HG03280 (cell line): ENCODE data around the gene TDG.

ENCODE experiments used
- ATAC-seq: cut with Tn5 transposase; IDR thresholded peaks from one replicate; pipeline ENCODE4 v1.9.1; 2021; ENCODE audit warnings: mild to moderate bottlenecking, moderate library complexity; ENCODE audit not compliant: unreplicated experiment

Gene TDG

DNA sequence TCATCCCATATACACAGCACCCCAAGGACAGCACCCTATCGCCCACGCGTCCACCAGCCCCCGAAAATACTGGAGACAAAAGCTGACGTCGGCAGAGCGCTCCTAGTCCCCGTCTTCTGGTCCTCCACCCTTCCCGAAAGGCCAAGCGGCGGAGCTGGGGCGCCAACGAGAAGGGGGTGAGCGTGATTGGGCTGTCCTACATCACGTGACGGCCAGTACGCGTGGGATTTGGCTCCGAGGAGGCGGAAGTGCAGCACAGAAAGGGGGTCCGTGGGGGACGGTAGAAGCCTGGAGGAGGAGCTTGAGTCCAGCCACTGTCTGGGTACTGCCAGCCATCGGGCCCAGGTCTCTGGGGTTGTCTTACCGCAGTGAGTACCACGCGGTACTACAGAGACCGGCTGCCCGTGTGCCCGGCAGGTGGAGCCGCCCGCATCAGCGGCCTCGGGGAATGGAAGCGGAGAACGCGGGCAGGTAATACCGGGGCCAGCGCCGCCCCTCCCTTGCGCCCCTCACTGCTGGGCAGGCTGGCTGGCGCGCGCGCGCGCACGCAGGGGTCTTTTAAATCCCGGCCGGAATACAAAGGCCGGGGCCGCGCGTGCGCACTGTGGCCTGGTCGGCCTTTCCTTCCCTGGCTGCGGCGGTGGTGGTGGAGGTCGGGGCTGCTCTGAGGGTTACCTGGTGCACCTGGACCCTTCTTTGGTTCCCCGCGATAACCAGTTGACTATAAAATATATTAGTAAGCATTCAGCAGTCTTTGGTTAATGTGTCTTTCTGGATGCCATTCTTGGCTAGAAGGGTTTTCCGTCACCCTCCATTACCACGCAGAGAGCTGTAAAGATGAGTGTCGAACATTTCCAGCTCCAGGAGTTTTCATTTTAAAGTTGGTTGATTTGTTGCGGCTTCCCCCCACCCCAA, at the start of gene TDG:
TDG (plus strand) TSS at position 283 of the 915 bp plus-strand sequence; CDS start at position 449, 166 bp downstream.
- ATAC-seq: peak; percentile 94

DNA sequence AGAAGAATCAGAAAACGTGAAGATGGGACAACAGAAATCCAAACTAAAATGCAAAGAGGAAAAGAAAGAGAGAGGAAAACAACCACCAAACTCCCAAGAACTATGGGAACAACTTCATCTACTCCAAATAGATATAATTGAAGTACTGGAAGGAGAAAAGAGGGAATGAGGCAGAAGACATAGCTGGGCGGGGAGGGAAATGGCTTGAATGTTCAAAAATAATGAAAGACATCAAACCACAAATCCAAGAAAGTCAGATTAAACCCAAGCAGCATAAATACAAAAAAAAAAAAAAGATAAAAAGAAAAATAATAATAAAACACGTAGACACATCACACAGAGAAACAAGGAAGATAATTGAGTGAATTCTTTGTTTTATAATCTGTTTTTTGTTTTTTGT, 47.8 kb upstream of the TDG start:
- no peak for ATAC-seq

- ATAC-seq: peak; percentile 26
Measured at GRCh38 chr12:103924761-103925641, 40.7 kb upstream of the TDG start.

DNA sequence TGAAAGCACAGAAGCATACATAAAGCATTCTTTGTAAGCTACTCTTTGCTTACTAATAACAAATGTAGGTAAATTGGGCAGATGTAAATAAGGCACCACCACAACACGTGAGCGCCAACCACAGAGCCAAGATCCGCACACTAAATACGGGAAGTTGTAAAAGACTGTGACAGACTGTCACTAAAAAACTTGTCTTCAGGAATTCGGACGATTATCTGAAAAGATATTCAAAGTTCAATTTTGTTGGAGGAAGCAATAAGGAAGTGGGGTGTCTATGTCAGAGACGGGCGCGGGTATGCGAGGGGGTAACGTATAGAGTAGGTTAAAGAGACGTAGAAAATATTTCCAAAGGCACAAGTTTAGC, 37.0 kb upstream of the TDG start:
- ATAC-seq: peak; percentile 16

DNA sequence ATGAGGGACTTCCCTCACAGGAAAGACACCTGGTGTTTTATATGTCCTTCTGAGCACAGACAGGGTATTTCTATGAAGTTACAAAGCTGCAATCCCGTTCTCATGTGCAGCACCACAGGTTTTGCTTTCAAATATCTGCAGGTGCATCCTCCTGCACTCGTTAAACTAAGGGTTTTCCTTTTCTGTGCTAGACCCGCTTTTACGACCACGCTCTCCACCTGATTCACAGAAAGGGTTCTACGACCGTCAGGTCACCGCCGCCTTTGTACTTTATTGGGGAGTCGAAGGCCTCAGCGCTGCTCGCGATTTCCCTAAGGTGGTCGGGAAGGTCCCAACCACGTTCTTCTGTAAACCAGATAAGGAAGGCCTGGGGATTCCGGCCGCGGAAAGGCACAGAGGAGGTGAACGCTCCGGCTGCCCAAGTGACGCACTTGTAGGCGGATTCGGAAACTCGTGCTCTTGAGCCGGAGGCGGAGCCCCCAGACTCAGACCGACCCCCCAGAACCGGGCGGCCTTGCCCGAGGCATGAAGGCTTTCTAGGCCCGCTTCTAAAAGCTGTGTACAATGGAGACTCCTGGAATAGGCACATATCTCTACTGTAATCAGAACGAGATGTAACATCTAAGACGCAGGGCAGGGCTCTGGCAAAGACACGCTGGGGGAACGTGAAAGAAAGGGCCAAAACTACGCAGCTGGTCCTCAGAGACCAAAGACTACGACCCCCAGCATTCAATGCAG, 36.5 kb upstream of the TDG start:
- peak; percentile 18 for ATAC-seq

DNA sequence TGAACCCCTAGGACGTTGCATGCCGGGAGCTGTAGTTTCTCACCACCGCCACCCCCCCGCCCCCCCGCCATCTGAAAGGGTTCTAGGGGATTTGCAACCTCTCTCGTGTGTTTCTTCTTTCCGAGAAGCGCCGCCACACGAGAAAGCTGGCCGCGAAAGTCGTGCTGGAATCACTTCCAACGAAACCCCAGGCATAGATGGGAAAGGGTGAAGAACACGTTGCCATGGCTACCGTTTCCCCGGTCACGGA, 36.0 kb upstream of the TDG start:
- no peak for ATAC-seq

DNA sequence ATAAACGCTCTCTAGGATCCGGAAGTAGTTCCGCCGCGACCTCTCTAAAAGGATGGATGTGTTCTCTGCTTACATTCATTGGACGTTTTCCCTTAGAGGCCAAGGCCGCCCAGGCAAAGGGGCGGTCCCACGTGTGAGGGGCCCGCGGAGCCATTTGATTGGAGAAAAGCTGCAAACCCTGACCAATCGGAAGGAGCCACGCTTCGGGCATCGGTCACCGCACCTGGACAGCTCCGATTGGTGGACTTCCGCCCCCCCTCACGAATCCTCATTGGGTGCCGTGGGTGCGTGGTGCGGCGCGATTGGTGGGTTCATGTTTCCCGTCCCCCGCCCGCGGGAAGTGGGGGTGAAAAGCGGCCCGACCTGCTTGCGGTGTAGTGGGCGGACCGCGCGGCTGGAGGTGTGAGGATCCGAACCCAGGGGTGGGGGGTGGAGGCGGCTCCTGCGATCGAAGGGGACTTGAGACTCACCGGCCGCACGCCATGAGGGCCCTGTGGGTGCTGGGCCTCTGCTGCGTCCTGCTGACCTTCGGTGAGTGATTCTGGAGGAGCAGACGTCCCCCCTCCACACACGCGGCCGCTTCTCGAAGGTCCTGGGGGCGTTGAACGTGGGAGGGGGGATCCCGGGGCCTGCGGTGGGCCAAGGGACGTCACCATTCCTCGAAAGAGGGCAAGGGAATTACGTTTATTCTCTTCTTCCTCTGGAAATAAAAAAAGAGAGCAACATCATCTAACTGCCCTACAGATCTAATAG, 35.5 kb upstream of the TDG start, which contains the start of gene HSP90B1:
HSP90B1 (plus strand) TSS at position 377 of the 753 bp plus-strand sequence; CDS start at position 483, 106 bp downstream.
- ATAC-seq: peak; percentile 63

DNA sequence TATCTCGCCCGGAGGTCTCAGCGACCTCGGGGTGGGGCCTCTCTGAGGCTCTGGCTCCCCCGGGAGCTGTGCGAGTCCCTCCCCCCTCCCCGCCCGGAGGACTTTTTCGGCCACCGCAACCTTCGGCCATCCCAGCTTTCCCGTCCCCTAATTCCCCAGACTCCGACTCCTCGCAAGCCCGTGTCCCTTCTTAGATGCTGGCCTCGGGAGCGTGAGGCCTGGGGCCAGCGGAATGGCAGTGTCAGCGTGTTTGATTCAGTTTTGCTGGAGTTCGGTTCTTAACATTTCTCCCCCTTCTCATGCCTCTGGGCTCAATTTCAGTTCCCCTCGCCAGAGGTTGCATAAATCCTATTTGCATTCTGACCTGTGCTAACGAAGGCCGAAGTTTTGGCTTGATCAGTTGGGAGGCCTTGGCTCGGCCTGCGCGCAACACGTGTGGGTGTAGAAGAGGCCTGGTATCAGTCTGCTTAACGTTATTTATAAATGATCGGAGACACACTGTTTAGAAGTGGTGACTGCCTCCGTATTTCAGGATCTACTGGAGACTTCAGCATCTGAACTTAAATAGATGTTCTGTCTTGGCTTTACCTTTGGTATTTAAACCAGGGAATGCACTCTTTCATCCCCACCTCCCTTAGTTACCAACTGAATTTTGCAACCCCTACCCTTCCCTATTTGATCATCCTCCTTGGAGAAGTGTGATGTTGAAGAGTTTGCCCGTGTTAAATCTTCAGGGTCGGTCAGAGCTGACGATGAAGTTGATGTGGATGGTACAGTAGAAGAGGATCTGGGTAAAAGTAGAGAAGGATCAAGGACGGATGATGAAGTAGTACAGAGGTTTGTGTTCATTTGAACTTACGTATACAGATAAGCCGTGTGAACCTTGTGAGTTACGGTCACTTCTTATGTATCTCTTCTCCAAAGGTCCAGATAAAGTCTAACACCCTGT, 34.6 kb upstream of the TDG start:
- no peak for ATAC-seq

DNA sequence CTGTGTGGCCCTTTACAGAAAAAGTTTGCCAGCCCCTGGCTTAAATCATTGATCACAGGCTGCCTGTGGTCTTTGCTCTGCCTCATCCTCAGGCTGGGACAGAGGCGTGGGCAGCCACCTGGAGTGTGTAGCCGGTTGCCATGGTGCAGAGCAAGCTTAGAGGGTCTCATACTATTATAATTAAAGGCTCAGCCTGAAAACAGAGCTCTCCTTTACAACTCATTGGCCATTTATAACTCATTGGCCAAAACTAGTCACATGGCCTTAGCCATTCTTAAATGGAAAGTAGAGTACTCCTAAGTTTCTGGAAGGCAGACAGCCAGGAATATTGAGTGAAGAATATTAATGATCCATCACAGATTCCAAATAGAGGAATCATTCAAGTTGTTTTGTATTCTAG, 32.4 kb upstream of the TDG start:
- ATAC-seq: no peak

DNA sequence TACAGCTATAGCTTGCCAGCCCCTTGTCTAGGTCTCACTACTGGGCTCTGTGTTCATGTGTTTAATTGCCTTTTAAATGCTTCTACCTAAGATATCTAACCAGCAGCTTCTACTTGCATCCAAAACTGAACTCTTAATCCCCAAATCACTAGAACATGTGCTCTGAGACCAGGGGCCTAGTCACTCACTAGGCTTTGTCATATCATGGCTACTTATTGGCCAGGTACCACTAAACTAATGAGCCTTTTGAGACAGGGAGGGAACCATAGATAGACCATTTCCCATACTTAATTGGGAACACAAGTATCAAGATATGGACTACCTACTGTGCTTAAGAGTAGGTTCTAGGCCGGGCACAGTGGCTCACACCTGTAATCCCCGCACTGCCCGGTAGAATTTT, 29.0 kb upstream of the TDG start:
- no peak for ATAC-seq

GRCh38 chr12:103944964-103945363, 20.7 kb upstream of the TDG start:
- no peak for ATAC-seq

DNA sequence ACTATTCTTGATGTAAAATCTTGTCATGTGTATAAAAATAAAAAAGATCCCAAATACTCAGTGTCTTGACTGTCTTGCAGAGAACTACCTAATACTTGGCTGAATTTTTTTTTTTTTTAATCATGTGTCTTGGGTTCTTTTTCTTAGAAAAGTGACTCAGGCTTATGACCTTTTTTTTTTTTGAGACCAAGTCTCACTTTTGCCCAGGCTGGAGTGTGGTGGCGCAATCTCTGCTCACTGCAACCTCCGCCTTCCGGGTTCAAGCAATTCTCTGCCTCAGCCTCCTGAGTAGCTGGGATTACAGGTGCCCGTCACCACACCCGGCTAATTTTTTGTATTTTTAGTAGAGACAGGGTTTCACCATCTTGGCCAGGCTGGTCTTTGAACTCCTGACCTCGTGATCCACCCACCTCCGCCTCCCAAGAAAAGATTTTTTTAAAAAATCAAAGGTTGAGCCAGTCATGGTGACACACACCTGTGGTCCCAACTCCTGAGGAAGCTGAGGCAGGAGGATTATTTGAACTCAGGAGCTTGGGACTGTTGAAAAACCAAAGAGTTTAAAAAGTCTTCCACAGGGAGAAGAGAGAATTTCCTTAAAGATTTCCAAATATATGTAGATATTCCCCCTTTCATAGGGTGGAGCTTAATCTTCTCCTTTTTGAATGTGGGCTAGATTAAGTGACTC, 17.7 kb upstream of the TDG start:
- ATAC-seq: no peak

GRCh38 chr12:103948746-103949406, 16.8 kb upstream of the TDG start:
- no peak for ATAC-seq

DNA sequence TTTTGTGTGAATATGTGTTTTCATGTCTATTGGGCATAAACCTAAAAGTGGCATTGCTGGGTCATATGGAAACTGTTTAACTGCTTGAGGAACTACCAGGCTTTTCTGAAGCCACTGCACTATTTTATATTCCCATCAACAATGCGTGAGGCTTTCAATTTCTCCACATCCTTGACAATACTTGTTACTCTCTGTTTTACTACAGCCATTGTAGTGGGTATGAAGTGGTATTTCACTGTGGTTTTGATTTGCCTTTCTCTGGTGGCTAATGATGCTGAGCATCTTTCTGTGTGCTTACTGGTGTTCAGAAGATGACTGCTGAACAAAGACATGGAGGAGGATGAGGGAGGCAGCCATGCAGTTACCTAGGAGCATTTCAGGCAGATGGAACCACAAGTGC, 13.2 kb upstream of the TDG start:
- ATAC-seq: no peak

DNA sequence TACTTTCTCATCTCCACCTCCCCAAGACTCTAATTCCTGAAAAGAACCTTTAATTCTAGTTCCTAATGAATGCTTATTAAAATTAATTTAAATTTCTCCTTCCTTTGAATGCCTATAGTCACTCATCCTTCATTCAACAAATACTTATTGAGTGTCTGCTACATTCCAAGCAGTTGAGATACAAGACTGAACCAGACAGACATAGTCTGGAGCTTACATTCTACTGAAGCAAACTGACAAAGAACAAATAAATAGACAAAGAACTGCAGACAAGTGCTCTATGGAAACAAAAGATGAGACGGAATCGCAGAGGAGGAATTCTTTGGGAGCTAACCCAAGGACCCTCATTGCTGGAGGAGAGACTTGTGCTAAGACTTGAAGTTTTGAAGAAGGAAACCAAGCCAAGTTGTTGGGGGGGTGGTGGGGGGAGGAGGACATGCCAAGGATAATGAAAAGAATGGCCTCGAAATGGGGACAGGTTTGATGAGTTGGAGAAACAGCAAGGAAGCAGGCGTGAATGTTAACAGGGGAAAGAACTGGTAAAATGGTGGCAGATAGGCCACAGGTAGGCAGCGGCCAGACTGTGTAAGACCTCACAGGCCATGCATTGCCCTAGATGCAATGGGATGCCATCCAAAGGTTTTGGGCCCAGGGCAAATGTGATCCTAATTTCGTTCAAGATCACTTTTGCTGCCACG, 9.7 kb upstream of the TDG start:
- no peak for ATAC-seq

DNA sequence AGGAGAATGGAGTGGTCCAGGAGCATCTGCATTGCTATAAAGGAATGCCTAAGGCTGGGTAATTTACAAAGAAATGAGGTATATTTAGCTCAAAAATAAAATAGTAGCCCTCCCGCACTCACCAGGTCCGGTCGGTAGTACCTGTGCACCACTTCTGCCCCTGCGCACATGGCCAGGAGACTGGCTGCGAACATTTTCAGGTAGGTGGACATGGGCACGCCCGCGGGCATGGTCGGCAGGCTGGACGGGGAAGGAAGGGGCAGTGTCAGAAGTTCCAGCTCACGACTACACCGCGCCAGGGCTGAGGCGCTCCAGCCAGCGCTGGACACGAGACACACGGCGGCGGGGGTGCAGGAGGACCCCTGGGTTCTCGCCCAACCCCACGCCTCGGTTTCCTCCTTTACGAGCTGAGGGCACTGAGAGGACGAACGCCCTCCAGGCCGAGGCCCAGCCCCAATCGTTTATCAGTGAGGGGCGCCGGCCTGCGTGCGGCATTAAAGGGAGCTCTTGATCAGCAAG, 9.1 kb upstream of the TDG start:
- ATAC-seq: peak; percentile 20

- no peak for ATAC-seq
Measured at GRCh38 chr12:103957865-103958388, 7.7 kb upstream of the TDG start.
